ENCODE data around the gene PITPNC1.

PITPNC1 gene

DNA sequence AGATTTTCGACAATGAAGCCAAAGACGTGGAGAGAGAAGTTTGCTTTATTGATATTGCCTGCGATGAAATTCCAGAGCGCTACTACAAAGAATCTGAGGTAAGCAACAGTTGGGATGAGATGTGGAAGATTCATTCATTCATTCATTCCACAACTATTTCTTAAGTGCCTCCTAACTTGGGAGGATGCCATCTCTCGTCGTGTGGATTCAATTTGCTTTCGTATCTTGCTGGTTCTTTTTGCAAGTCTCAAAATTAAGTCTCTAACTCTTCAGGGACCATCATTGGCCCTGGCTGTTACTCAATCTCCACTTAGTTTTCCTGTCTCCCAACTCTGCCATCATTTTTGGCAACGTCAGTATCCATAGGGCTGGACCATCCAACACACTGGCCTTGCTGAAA is 255.1 kb downstream of the PITPNC1 start:
- Histone ChIP-seq H2AFZ (ENCODE audit: low read length) (no peak overlapping the region), H3K4me3 (ENCODE audit: low read depth, low read length, poor library complexity, severe bottlenecking) (no peak overlapping the region), H3K27ac (ENCODE audit: low read depth, low read length, poor library complexity, severe bottlenecking) (no peak overlapping the region), H3K4me2 (ENCODE audit: low read length) (no peak overlapping the region), H3K79me2 (ENCODE audit: insufficient read depth, low read length) (no peaks in the 10 kb centered on the region), H3K9ac (ENCODE audit: low read length) (no peak overlapping the region), H3K36me3 (ENCODE audit: insufficient read depth, low read length) (no peaks in the 10 kb centered on the region; the same call in 1 of the 2 replicates), H3K27me3 (ENCODE audit: insufficient read depth, low read length) (no peaks in the 10 kb centered on the region; the same call in 1 of the 2 replicates), H3K9me2 (ENCODE audit: low read depth, low read length) (no peaks in the 10 kb centered on the region), H3K4me1 (ENCODE audit: insufficient read depth, low read length, severe bottlenecking) (no peaks in the 10 kb centered on the region), H3F3A (ENCODE audit: insufficient read depth, low read length) (no peaks in the 10 kb centered on the region), H3K9me3 (ENCODE audit: low read length) (no peaks in the 10 kb centered on the region), H4K20me1 (ENCODE audit: insufficient read depth, low read length) (no peaks in the 10 kb centered on the region)
- TF ChIP-seq, protein P1, sequence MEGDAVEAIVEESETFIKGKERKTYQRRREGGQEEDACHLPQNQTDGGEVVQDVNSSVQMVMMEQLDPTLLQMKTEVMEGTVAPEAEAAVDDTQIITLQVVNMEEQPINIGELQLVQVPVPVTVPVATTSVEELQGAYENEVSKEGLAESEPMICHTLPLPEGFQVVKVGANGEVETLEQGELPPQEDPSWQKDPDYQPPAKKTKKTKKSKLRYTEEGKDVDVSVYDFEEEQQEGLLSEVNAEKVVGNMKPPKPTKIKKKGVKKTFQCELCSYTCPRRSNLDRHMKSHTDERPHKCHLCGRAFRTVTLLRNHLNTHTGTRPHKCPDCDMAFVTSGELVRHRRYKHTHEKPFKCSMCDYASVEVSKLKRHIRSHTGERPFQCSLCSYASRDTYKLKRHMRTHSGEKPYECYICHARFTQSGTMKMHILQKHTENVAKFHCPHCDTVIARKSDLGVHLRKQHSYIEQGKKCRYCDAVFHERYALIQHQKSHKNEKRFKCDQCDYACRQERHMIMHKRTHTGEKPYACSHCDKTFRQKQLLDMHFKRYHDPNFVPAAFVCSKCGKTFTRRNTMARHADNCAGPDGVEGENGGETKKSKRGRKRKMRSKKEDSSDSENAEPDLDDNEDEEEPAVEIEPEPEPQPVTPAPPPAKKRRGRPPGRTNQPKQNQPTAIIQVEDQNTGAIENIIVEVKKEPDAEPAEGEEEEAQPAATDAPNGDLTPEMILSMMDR (IDR thresholded peaks at IDR 0.05; ENCODE audit: low read length), result no peak
- TF ChIP-seq EZH2 (IDR thresholded peaks at IDR 0.05; ENCODE audit: borderline replicate concordance, low read length), result no peak

DNA sequence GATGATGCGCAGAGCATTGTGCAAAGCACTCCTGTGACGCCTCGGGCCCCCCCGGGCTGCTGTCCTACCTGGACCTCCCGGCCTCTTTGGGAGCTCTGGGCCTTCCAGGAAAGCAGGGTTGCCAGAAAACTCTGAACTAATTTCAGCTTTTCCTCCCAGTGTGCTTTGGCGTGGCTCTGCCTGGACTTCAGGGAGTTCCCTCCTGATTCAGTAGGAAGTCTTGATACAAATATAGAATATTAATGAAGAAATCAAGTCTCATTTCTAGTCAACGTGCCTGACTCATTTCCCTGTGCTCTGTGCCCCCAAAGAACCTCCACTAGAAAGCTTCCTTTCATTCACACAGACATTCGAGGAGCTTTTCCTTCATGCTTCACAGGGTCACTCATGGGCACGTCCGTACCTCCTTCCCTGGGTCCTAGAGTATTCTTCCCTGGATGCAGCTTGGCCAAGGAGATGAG is 256.7 kb downstream of the PITPNC1 start:
- Histone ChIP-seq H2AFZ (ENCODE audit: low read length) (no peak overlapping the region), H3K4me3 (ENCODE audit: low read depth, low read length, poor library complexity, severe bottlenecking) (no peak overlapping the region), H3K4me2 (ENCODE audit: low read length) (no peak overlapping the region), H3K79me2 (ENCODE audit: insufficient read depth, low read length) (no peaks in the 10 kb centered on the region), H3K27ac (ENCODE audit: low read depth, low read length, poor library complexity, severe bottlenecking) (no peak overlapping the region), H3K36me3 (ENCODE audit: insufficient read depth, low read length) (no peaks in the 10 kb centered on the region), H3K27me3 (ENCODE audit: insufficient read depth, low read length) (no peaks in the 10 kb centered on the region), H3K4me1 (ENCODE audit: insufficient read depth, low read length, severe bottlenecking) (no peaks in the 10 kb centered on the region), H4K20me1 (ENCODE audit: insufficient read depth, low read length) (no peaks in the 10 kb centered on the region), H3K9me3 (ENCODE audit: low read length) (no peaks in the 10 kb centered on the region), H3K9ac (ENCODE audit: low read length) (no peak overlapping the region), H3K9me2 (ENCODE audit: low read depth, low read length) (no peaks in the 10 kb centered on the region), H3F3A (ENCODE audit: insufficient read depth, low read length) (no peaks in the 10 kb centered on the region)
- TF ChIP-seq, protein P1 (IDR thresholded peaks at IDR 0.05; ENCODE audit: low read length), result no peak
- TF ChIP-seq EZH2 (IDR thresholded peaks at IDR 0.05; ENCODE audit: borderline replicate concordance, low read length), result no peak

DNA sequence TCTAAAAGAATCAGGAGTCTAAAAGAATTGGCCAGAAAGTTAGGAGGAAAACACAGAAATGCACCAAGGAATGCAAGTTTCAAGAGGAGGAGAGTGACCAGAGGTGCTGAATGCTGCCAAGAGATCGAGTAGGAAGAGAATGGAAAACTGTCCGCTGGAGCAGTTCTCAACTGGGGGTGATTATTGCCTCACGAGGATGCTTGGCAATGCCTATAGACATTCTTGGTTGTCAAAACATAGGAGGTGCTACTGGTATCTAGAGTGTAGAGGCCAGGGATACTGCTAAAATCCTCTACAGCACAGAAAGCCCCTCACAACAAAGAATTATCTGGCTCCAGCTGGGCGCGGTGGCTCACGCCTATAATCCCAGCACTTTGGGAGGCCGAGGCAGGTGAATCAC is 258.6 kb downstream of the PITPNC1 start:
- TF ChIP-seq, protein P1 (IDR thresholded peaks at IDR 0.05; ENCODE audit: low read length), result no peak
- no peak for TF ChIP-seq EZH2 (IDR thresholded peaks at IDR 0.05; ENCODE audit: borderline replicate concordance, low read length)
- no peaks in the 10 kb centered on the region for H3K36me3 ChIP-seq (ENCODE audit: insufficient read depth, low read length)

More for the DNA sequence above, 258.6 kb downstream of the PITPNC1 start:
- H3K27ac ChIP-seq (ENCODE audit: low read depth, low read length, poor library complexity, severe bottlenecking), result no peak overlapping the region
- no peaks in the 10 kb centered on the region for H3K9me3 ChIP-seq (ENCODE audit: low read length)
- H3K4me2 ChIP-seq (ENCODE audit: low read length), result no peak overlapping the region
- no peaks in the 10 kb centered on the region for H4K20me1 ChIP-seq (ENCODE audit: insufficient read depth, low read length)
- H3K9ac ChIP-seq (ENCODE audit: low read length), result no peak overlapping the region
- no peaks in the 10 kb centered on the region for H3F3A ChIP-seq (ENCODE audit: insufficient read depth, low read length)
- no peaks in the 10 kb centered on the region for H3K27me3 ChIP-seq (ENCODE audit: insufficient read depth, low read length)
- no peaks in the 10 kb centered on the region for H3K79me2 ChIP-seq (ENCODE audit: insufficient read depth, low read length)
- H2AFZ ChIP-seq (ENCODE audit: low read length), result no peak overlapping the region
- no peaks in the 10 kb centered on the region for H3K4me1 ChIP-seq (ENCODE audit: insufficient read depth, low read length, severe bottlenecking)
- no peaks in the 10 kb centered on the region for H3K9me2 ChIP-seq (ENCODE audit: low read depth, low read length)
- no peak overlapping the region for H3K4me3 ChIP-seq (ENCODE audit: low read depth, low read length, poor library complexity, severe bottlenecking)

All from OCI-LY1 (cell line).